OCI-LY1 (cell line): ENCODE measurements around the gene CNOT6L.

ENCODE experiments used
- H2AFZ ChIP-seq: fragments of 200-600 bp; sonication (generic), shearing (Covaris generic); 2 replicates; pipeline ENCODE4 v1.6.0; 2014; ENCODE audit warnings: antibody characterized with exemption, mild to moderate bottlenecking, low read length
- H3F3A ChIP-seq: fragments of 200-600 bp; sonication (generic), shearing (Covaris generic); 2 replicates; pipeline ENCODE4 v1.6.0; 2014; ENCODE audit warnings: mild to moderate bottlenecking, antibody characterized with exemption, low read length, moderate library complexity; ENCODE audit not compliant: insufficient read depth
- H3K27ac ChIP-seq: fragments of 200-600 bp; sonication (generic); 2 replicates; pipeline ENCODE4 v1.5.1; 2014; ENCODE audit warnings: low read length, mixed run types, mild to moderate bottlenecking, low read depth; ENCODE audit not compliant: poor library complexity, severe bottlenecking
- H3K27me3 ChIP-seq: fragments of 200-600 bp; sonication (generic); 2 replicates; pipeline ENCODE4 v1.6.0; 2014; ENCODE audit warnings: antibody characterized with exemption, mild to moderate bottlenecking, low read length, moderate library complexity; ENCODE audit not compliant: insufficient read depth
- H3K36me3 ChIP-seq: fragments of 200-600 bp; sonication (generic); 2 replicates; pipeline ENCODE4 v1.6.1; 2014; ENCODE audit warnings: mild to moderate bottlenecking, antibody characterized with exemption, low read length, moderate library complexity, mixed read lengths; ENCODE audit not compliant: insufficient read depth
- H3K4me1 ChIP-seq: fragments of 200-600 bp; sonication (generic); 2 replicates; pipeline ENCODE4 v1.5.1; 2014; ENCODE audit warnings: mild to moderate bottlenecking, low read length, moderate library complexity; ENCODE audit not compliant: insufficient read depth, severe bottlenecking
- H3K4me2 ChIP-seq: fragments of 200-600 bp; sonication (generic), shearing (Covaris generic); 2 replicates; pipeline ENCODE4 v1.6.1; 2014; ENCODE audit warnings: low read length
- H3K4me3 ChIP-seq: fragments of 200-600 bp; sonication (generic); 2 replicates; pipeline ENCODE4 v1.5.1; 2014; ENCODE audit warnings: low read length, low read depth, mild to moderate bottlenecking, mixed read lengths; ENCODE audit not compliant: poor library complexity, severe bottlenecking
- H3K79me2 ChIP-seq: fragments of 200-600 bp; shearing (Covaris generic); 2 replicates; pipeline ENCODE4 v1.6.1; 2016; ENCODE audit warnings: mixed run types, low read length, mixed read lengths; ENCODE audit not compliant: insufficient read depth
- H3K9ac ChIP-seq: fragments of 200-600 bp; sonication (generic), shearing (Covaris generic); 2 replicates; pipeline ENCODE4 v1.6.1; 2014; ENCODE audit warnings: mild to moderate bottlenecking, low read length, mixed read lengths
- H3K9me2 ChIP-seq: fragments of 200-600 bp; sonication (generic), shearing (Covaris generic); 2 replicates; pipeline ENCODE4 v1.6.1; 2014; ENCODE audit warnings: low read depth, mild to moderate bottlenecking, low read length, mixed read lengths
- H3K9me3 ChIP-seq: fragments of 200-600 bp; shearing (Covaris generic); 2 replicates; pipeline ENCODE4 v1.6.1; 2014; ENCODE audit warnings: low read length, mixed read lengths
- H4K20me1 ChIP-seq: fragments of 200-600 bp; sonication (generic), shearing (Covaris generic); 2 replicates; pipeline ENCODE4 v1.6.0; 2016; ENCODE audit warnings: mild to moderate bottlenecking, low read length; ENCODE audit not compliant: insufficient read depth
- CTCF ChIP-seq: fragments of 200-600 bp; sonication (generic), shearing (Covaris generic); IDR thresholded peaks from 2 replicates; pipeline ENCODE4 v1.5.1; 2017; ENCODE audit warnings: mild to moderate bottlenecking, antibody characterized with exemption, low read length, moderate library complexity, mixed read lengths
- EZH2 ChIP-seq: fragments of 200-600 bp; sonication (generic), shearing (Covaris generic); IDR thresholded peaks from 2 replicates; pipeline ENCODE4 v1.8.0; 2017; ENCODE audit warnings: borderline replicate concordance, mixed run types, mild to moderate bottlenecking, antibody characterized with exemption, low read length, moderate library complexity, mixed read lengths

Gene CNOT6L

DNA sequence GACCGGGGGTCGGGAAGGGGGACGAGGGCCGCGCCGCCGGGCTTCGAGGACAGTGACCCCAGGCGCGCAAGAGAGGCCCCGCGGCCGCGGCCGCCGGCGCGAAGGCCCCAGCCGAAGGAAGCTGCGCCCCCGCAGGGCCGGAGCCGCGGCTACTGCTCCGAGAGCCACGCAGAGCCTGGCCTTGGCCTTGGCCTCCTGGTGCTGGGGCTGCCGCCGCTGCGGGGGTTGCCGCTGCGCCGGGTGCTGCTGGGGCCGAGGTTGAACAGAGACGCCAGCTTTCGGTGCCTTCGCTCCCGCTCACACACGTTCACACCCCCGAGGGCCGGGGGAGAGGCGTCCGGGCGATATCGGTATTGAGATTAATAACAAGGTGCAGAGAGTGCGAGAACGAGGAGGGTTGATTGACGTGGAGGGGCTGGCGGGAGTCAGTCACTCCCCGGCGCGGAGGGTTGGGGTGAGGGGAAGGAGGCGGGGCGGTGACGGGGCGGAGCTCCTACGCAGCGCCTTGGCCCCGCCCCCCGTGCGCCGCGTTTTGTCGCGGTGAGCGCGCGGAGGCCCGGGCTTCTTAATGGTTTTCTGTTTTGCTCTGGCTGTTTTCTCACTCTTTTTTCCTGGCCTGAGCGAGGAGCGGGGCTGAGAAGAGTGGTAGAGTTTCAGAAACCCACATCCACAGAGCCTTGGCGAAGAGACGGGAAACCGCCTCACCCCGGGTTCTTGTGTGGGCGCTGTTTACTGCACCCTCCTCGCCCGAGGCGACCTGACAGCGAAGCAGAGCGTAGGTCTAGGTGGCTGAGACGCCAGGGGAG lies 878 bp upstream of the CNOT6L start:
- peak overlapping the region; percentile 86 for H3K27ac ChIP-seq
- H3K4me2 ChIP-seq = peak overlapping the region; percentile 72
- peak overlapping the region; percentile 83 for H3K4me3 ChIP-seq
- no peaks in the 10 kb centered on the region; the same call in 1 of the 2 replicates for H3F3A ChIP-seq
- H3K27me3 ChIP-seq = no peaks in the 10 kb centered on the region
- H3K4me1 ChIP-seq = peaks cover 45% of the 10 kb centered on the region
- H3K9me2 ChIP-seq = no peaks in the 10 kb centered on the region
- H3K9ac ChIP-seq = peak overlapping the region; percentile 73
- H3K36me3 ChIP-seq = no peaks in the 10 kb centered on the region
- no peak for TF ChIP-seq EZH2
- no peaks in the 10 kb centered on the region for H4K20me1 ChIP-seq
- no peak overlapping the region for H2AFZ ChIP-seq
- peaks cover 34% of the 10 kb centered on the region for H3K79me2 ChIP-seq
- no peaks in the 10 kb centered on the region for H3K9me3 ChIP-seq

DNA sequence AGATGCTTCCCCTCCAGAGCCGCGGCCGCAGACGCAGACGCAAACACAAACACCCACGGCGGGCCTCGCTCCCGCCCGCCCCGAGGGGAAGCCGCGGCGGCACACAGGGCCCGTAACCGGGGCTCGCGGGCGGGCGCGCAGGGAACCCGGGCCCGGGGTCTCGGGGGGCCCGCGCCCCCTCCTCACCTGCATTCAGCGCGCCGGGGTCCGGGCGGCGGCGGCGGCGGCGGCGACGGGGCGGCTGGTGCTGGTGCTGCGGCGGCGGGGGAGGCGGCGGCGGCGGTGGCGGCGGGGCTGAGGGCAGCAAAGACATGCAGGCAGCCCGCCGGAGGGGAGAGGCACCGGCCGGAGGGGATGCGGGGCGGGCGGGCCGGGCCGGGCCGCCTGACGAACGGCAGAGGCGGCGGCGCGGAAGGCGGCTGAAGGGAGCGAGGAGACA lies 255 bp upstream of the CNOT6L start:
- peaks cover 40% of the 10 kb centered on the region for H3K79me2 ChIP-seq

GRCh38 chr4:77818073-77818601 lies 1.0 kb downstream of the CNOT6L start:
- no peaks in the 10 kb centered on the region; the same call in 1 of the 2 replicates for H3F3A ChIP-seq
- peak overlapping the region; percentile 83 for H3K27ac ChIP-seq
- peaks cover 53% of the 10 kb centered on the region for H3K79me2 ChIP-seq

More for the DNA sequence above, 255 bp upstream of the CNOT6L start:
- Histone ChIP-seq H3K4me2 (peak overlapping the region; percentile 84), H3K9me2 (no peaks in the 10 kb centered on the region), H3K27me3 (no peaks in the 10 kb centered on the region), H3F3A (no peaks in the 10 kb centered on the region; the same call in 1 of the 2 replicates), H3K9me3 (no peaks in the 10 kb centered on the region), H3K27ac (peak overlapping the region; percentile 86), H3K4me1 (peaks cover 48% of the 10 kb centered on the region), H4K20me1 (no peaks in the 10 kb centered on the region), H3K9ac (peak overlapping the region; percentile 81), H2AFZ (no peak overlapping the region), H3K4me3 (peak overlapping the region; percentile 83), H3K36me3 (no peaks in the 10 kb centered on the region)
- no peak for TF ChIP-seq CTCF
- TF ChIP-seq EZH2 = no peak

More at GRCh38 chr4:77818073-77818601, 1.0 kb downstream of the CNOT6L start:
- no peaks in the 10 kb centered on the region for H3K9me3 ChIP-seq
- H2AFZ ChIP-seq = no peak overlapping the region
- no peaks in the 10 kb centered on the region for H3K27me3 ChIP-seq
- TF ChIP-seq CTCF (peak; percentile 45; the same call in 1 of the 2 replicates), EZH2 (no peak)
- H3K36me3 ChIP-seq = no peaks in the 10 kb centered on the region
- peak overlapping the region; percentile 83 for H3K4me3 ChIP-seq
- peak overlapping the region; percentile 81 for H3K9ac ChIP-seq
- no peaks in the 10 kb centered on the region for H4K20me1 ChIP-seq
- H3K4me1 ChIP-seq = peaks cover 58% of the 10 kb centered on the region
- H3K4me2 ChIP-seq = peak overlapping the region; percentile 84
- H3K9me2 ChIP-seq = no peaks in the 10 kb centered on the region
